Kidney glomerular epithelial cell (primary cell): ENCODE measurements around the gene FANCD2.
"Not testable (repeated sequence)": the region's sequence is repeated elsewhere in the genome, so short reads cannot be mapped to it uniquely, and the experiment has no call there.

Source experiments
- DNase-seq: peaks from one replicate; lab custom pipeline; 2025; lab: John Stamatoyannopoulos, UW

The FANCD2 gene

DNA sequence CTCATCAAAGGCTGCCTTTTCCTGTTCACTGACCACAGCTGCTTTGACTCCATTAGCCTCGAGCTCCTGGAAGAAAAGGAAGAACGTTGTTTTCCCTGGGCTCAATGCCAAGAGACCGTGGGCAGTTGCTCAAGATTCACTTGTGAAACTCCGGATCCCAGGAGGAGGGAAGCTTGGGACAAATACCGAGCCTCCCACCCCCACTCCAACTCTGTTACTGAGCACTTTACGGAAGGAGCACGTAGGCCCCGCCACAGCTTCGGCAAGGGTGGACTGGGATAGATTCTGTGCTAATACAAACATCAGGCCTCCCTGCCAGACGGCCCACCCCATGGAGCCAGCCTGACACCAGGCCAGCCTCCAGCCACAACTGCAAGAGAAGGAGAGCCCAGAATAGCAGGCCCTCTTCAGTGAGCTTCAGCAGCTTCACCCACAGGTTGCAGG lies 10.8 kb upstream of the FANCD2 start:
- DNase-seq: peak; percentile 86

DNA sequence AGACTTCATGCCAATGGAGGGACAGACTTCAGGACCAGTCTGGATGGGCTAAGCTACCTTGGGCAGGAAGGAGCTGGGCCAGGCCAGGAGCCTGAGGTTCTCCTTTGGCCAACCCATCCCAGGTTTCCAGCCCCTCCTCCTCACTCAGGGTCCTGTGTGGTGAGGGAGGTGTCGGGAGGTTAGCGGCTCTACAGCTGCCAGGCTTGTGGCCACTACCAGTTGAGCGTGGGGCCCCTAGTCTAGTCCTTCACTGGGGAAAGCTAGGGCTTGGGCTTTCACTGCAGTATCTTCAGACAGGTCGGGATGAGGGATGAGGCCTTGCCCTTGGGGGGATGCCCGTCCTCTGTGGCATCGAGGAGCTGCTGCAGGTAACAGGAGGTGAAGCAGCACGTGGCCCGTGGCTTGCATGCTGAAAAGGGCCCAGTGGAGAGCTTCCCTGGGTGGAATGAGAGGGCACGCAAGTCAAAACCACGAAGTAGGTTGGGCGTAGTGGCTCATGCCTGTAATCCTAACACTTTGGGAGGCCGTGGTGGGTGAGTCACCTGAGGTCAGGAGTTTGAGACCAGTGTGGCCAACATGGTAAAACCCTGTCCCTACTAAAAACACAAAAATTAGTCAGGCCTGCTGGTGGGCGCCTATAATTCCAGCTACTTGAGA lies 8.5 kb upstream of the FANCD2 start:
- peak; percentile 33 for DNase-seq

GRCh38 chr3:10018806-10019205 lies 7.4 kb upstream of the FANCD2 start:
- DNase-seq: not testable (repeated sequence)

GRCh38 chr3:10019326-10019725 lies 6.9 kb upstream of the FANCD2 start:
- no peak for DNase-seq

- no peak for DNase-seq
These were observed 4.1 kb upstream of the FANCD2 start for GRCh38 chr3:10021856-10022775.

GRCh38 chr3:10023587-10024310 lies 2.5 kb upstream of the FANCD2 start:
- peak; percentile 33 for DNase-seq

DNA sequence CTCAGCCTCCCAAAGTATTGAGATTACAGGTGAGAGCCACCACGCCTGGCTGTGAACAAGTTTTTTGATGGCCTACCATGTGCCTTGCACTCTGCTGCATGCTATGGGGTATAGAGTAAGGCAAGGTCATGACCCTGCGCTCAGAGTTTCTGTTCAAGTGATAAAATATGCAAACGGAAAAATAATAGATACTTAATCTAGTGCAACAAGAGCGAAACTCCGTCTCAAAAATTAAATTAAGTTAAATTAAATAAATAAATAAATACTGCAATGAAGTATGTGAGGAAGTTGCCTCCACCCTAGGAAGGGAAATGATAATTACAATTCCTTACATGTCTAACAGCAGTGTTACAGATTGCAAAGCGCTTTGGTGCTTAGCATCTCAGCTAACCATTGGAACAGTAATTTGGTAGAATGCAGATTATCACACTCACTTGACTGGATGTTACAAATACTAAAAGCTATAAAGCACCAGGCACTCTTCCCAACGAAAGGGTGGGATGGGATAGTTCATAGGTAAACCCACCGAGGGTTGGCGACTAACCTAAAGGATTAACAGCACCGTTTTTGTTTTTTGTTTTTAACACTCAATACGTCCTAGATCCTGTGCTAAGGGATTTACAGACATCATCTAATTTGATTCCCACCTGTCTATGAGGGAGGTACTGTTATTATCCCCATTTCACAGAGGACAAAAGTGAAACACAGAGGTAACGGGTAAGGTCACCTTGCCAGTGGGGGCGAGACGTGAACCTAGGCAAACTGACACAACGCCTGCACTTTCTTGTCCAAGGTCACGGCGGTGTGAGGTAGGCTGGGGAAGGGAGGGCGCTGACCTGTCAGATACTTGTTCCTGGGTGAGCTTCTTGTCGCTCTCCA lies 793 bp upstream of the FANCD2 start:
- DNase-seq: no peak

DNA sequence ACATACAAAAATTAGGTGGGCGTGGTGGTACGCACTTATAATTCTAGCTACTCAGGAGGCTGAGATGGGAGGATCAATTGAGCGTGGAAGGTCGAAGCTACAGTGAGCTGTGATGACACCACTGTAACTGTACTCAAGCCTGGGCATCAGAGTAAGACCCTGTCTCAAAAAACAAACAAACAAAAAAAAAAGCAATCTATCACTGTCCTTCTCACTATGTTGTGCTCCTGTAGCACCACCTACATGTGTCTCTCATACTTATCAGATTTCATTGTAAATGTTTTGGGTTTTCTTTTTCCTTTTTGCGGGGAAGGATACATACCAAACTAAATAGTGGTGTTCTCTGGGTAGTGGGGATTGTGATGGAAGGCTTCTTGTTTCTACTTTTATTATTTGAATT lies 14.8 kb downstream of the FANCD2 start:
- no peak for DNase-seq

- no peak for DNase-seq
These were observed 21.6 kb downstream of the FANCD2 start for GRCh38 chr3:10047876-10048275.

DNA sequence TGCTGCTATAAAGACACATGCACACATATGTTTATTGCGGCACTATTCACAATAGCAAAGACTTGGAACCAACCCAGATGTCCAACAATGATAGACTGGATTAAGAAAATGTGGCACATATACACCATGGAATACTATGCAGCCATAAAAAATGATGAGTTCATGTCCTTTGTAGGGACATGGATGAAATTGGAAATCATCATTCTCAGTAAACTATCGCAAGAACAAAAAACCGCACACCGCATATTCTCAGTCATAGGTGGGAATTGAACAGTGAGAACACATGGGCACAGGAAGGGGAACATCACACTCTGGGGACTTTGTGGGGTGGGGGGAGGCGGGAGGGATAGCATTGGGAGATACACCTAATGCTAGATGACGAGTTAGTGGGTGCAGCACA lies 26.8 kb downstream of the FANCD2 start:
- DNase-seq: not testable (repeated sequence)

GRCh38 chr3:10055097-10055496 lies 28.9 kb downstream of the FANCD2 start:
- DNase-seq: no peak

- not testable (repeated sequence) for DNase-seq
These were observed 43.8 kb downstream of the FANCD2 start for GRCh38 chr3:10070077-10070476.

DNA sequence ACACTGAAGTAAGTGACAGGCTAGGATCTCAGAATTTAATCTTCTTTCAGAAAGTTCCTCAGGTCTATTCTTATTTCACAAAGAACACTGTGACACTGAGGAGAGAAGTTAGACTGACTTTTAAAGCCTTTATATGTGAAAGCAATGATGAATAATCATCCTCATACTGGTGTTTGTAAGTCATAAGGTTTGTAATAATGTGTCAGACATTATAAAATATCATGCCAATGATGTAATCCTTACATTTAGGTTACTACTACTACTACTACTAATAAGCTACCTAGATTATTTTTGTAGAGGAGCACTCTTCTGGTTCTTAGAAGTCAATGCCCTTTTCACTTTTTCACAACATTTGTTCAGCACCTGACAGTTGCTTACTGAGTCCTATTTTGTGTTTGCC lies 48.4 kb downstream of the FANCD2 start:
- DNase-seq: no peak

- DNase-seq: no peak
These were observed 55.6 kb downstream of the FANCD2 start for GRCh38 chr3:10081871-10082270.

DNA sequence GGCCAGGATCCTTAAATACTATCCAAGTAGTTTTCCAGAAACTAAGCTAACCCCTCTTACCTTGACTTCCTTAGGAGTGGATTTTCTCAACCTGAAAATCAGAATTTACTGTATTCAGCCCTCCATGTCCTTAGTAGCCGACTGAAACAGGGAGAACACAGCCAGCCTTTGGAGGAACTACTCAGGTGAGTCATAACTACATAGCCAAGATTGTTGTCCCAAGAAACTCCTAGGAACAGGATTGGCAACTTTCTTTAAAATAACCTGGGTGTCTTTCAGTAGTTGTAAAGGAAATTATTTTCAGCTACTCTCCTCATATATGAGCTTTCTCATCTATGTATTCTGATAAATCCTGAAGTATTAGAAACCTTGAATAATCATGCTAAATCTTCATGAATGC lies 59.5 kb downstream of the FANCD2 start:
- no peak for DNase-seq

DNA sequence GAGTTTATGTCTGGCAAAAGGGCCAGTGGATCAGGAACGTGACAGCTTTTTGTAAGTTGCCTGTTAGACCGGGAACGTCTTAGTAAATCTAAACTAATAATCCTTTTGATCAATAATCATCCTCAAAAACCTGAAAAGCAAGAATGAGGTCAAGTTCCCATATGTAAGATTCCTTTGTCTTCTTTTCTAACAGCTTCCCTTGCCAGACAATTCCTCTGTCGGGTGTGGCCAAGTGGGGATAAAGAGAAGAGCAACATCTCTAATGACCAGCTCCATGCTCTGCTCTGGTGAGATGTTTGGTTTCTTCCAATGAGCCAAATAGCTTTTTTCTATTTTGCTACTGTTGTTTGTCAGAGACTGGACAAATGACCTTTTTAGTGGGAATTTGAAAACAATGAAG lies 62.0 kb downstream of the FANCD2 start:
- DNase-seq: no peak

GRCh38 chr3:10090179-10090578 lies 63.9 kb downstream of the FANCD2 start:
- no peak for DNase-seq

DNA sequence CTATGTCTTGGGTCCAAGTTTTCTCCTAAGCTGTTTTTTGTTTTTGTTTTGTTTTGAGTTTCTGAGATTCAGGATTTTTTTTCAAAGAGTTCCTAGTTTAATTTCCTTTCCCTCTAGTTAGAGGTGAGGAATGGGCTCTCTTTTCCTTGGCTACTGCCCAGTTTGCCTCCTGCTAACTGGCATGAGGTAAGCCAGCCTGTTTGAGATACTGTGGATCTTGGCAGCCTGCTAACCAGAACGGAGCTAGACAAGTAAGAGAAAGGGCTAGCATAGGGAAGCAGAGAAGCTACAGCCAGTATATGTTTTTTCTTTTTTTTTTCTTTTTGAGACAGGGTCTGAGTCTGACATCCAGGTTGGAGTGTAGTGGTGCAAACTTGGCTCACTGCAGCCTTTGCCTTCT lies 64.5 kb downstream of the FANCD2 start:
- not testable (repeated sequence) for DNase-seq

DNA sequence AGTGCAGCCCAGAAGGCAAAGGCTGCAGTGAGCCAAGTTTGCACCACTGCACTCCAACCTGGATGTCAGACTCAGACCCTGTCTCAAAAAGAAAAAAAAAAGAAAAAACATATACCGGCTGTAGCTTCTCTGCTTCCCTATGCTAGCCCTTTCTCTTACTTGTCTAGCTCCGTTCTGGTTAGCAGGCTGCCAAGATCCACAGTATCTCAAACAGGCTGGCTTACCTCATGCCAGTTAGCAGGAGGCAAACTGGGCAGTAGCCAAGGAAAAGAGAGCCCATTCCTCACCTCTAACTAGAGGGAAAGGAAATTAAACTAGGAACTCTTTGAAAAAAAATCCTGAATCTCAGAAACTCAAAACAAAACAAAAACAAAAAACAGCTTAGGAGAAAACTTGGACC lies 65.2 kb downstream of the FANCD2 start:
- DNase-seq: not testable (repeated sequence)

DNA sequence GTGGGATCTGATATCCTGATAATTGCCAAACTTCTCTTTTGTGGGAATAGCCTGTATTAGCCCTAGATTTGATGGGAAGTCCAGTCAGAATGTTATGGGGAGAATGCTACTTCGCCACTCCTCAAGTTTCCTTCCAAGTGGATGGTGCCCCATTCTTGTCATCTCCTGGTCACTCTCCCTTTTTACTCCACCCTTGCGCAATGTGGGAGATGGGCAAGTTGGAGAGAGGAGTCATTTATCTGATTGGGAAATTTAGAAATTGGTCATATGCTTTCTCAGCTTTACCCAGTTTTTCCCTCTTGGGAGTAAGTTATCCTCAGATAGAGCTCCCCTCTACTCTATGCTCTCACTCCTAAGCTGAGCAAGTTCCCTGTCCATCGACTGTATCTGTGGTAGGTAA lies 67.4 kb downstream of the FANCD2 start:
- DNase-seq: no peak

DNA sequence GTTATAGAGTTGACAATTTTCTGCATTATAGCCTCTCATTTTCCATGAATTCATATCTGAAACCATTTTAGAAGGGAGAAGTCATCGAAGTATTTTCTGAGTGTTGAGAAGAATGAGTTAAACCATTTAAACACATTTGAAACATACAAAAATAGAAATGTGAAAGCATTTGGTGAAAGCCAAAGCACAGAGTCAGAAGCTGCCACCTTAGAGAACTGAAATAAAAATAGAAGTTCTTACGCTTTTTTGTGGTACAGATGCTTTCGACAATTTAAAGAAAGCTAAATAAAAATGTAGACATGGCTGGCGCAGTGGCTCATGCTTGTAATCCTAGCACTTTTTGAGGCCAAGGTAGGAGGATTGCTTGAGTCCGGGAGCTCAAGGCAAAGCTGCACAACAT lies 72.8 kb downstream of the FANCD2 start:
- DNase-seq: no peak

GRCh38 chr3:10106919-10107318 lies 80.7 kb downstream of the FANCD2 start:
- no peak for DNase-seq
